Endothelial cell of umbilical vein (primary cell): ENCODE measurements around the gene PSMB2. TPM values are rescaled to one million over a fixed set of nuclear protein-coding genes. Genes with fewer than 3 reads are reported as not detected.

ENCODE experiments used
- BruUV-seq: library from RNA; stranded (reverse); fragments of 400-500 nt; replicated peaks from 2 replicates; lab custom pipeline; 2021; lab: Mats Ljungman, UMichigan
- CTCF ChIA-PET: fragments of 300-600, 350-600 bp; sonication (Branson Sonifier 250); formaldehyde crosslinking; loops from one replicate; lab custom pipeline; 2021; ENCODE audit warnings: antibody characterized with exemption, inconsistent platforms; lab: Charles Lee
- POLR2A ChIA-PET: fragments of 300-600, 350-600 bp; sonication (Branson Sonifier 250); formaldehyde crosslinking; loops from one replicate; lab custom pipeline; 2021; ENCODE audit warnings: antibody characterized with exemption, inconsistent platforms; lab: Charles Lee
- DNase-seq: peaks from one replicate; pipeline ENCODE4 v3.0.0-alpha.2; 2011; ENCODE audit warnings: low read depth, low spot score
- FAIRE-seq: peaks from 2 replicates; lab custom pipeline; 2011; peaks lifted over from hg19 to GRCh38; lab: Jason Lieb, UNC
- H2AFZ ChIP-seq: 2 replicates; pipeline ENCODE4 v1.6.0; 2012; ENCODE audit warnings: low read depth, low read length, control low read depth, inconsistent platforms
- H3K27ac ChIP-seq: 2 replicates; pipeline ENCODE4 v1.5.1; 2011; ENCODE audit warnings: low read depth, mild to moderate bottlenecking, control low read depth, low read length, moderate library complexity; ENCODE audit not compliant: insufficient read depth
- H3K27me3 ChIP-seq, 2 experiments: 2 replicates each; pipeline versions ENCODE4 v1.6.0 to v1.6.1; 2011; ENCODE audit warnings: low read length in 2 of 2, mixed read lengths in 1 of 2; ENCODE audit not compliant: control insufficient read depth in 2 of 2, insufficient read depth in 2 of 2
- H3K36me3 ChIP-seq, 2 experiments: 2 replicates in 1 of 2; 3 replicates in 1 of 2; pipeline ENCODE4 v1.5.1; 2011; ENCODE audit warnings: low read length in 2 of 2, mild to moderate bottlenecking in 1 of 2, moderate library complexity in 1 of 2; ENCODE audit not compliant: control insufficient read depth in 2 of 2, insufficient read depth in 2 of 2; ENCODE audit errors: extremely low read depth in 1 of 2
- H3K4me1 ChIP-seq: 3 replicates; pipeline ENCODE4 v1.5.1; 2011; ENCODE audit warnings: mild to moderate bottlenecking, low read length; ENCODE audit not compliant: control insufficient read depth, insufficient read depth; ENCODE audit errors: extremely low read depth
- H3K4me2 ChIP-seq: 2 replicates; pipeline ENCODE4 v1.6.1; 2011; ENCODE audit warnings: low read length, control low read depth, mixed read lengths; ENCODE audit not compliant: insufficient read depth
- H3K4me3 ChIP-seq, 3 experiments: fragments of 200-600 bp in 1 of 3; sonication (generic), shearing (Covaris generic) in 1 of 3; replicated peaks in 1 of 3; 2 replicates each; pipeline ENCODE4 v1.5.1; 2011 to 2016; ENCODE audit warnings: control low read depth in 3 of 3, low read length in 3 of 3, mild to moderate bottlenecking in 2 of 3, inconsistent platforms in 1 of 3, low read depth in 1 of 3, moderate library complexity in 1 of 3; ENCODE audit not compliant: insufficient read depth in 1 of 3
- H3K79me2 ChIP-seq: 2 replicates; pipeline ENCODE4 v1.6.0; 2012; ENCODE audit warnings: low read length, inconsistent platforms; ENCODE audit not compliant: control insufficient read depth, insufficient read depth
- H3K9ac ChIP-seq: replicated peaks from 2 replicates; pipeline ENCODE3; 2011; ENCODE audit warnings: low read length, control low read depth; ENCODE audit not compliant: insufficient read depth; ENCODE audit errors: extremely low read depth
- H3K9me1 ChIP-seq: replicated peaks from 3 replicates; pipeline ENCODE4 v1.6.0; 2011; ENCODE audit warnings: mild to moderate bottlenecking, low read length; ENCODE audit not compliant: control insufficient read depth, insufficient read depth; ENCODE audit errors: extremely low read depth
- H3K9me3 ChIP-seq: replicated peaks from 2 replicates; pipeline ENCODE4 v1.5.1; 2012; ENCODE audit warnings: low read length, inconsistent platforms; ENCODE audit not compliant: control insufficient read depth, insufficient read depth
- H4K20me1 ChIP-seq: replicated peaks from 2 replicates; pipeline ENCODE3; 2011; ENCODE audit warnings: mild to moderate bottlenecking, low read length; ENCODE audit not compliant: control insufficient read depth, insufficient read depth; ENCODE audit errors: extremely low read depth
- CTCF ChIP-seq, 2 donors: IDR thresholded peaks; 1 replicate in 1 of 2; 2 replicates in 1 of 2; pipeline ENCODE4 v1.5.1; 2011; ENCODE audit warnings: low read length in 2 of 2, mild to moderate bottlenecking in 2 of 2, moderate library complexity in 2 of 2, control low read depth in 1 of 2, inconsistent platforms in 1 of 2, low read depth in 1 of 2; ENCODE audit not compliant: insufficient read depth in 1 of 2; ENCODE audit errors: extremely low read depth in 1 of 2
- EZH2 ChIP-seq: IDR thresholded peaks from 2 replicates; pipeline ENCODE4 v1.6.1; 2012; ENCODE audit warnings: borderline replicate concordance, low read depth, mild to moderate bottlenecking, moderate library complexity, low read length, inconsistent platforms; ENCODE audit not compliant: severe bottlenecking
- FOS ChIP-seq: IDR thresholded peaks from 2 replicates; pipeline ENCODE4 v1.6.1; 2011; ENCODE audit warnings: mild to moderate bottlenecking, low read length, moderate library complexity, borderline replicate concordance; ENCODE audit not compliant: insufficient read depth
- GATA2 ChIP-seq: IDR thresholded peaks from 2 replicates; pipeline ENCODE4 v1.7.0; 2011; ENCODE audit warnings: low read depth, mild to moderate bottlenecking, moderate library complexity, mixed read lengths, low read length; ENCODE audit not compliant: insufficient read length, insufficient read depth
- JUN ChIP-seq: IDR thresholded peaks from 2 replicates; pipeline ENCODE4 v1.6.1; 2011; ENCODE audit warnings: borderline replicate concordance, low read depth; ENCODE audit not compliant: insufficient read length, insufficient read depth
- MAX ChIP-seq: IDR thresholded peaks from 2 replicates; pipeline ENCODE4 v1.6.1; 2011; ENCODE audit not compliant: insufficient read depth, insufficient read length
- MYC ChIP-seq: IDR thresholded peaks from one replicate; pipeline ENCODE4 v1.6.1; 2011; ENCODE audit warnings: mild to moderate bottlenecking, low read depth, low read length
- POLR2A ChIP-seq: IDR thresholded peaks from 2 replicates; pipeline ENCODE4 v1.6.1; 2012; ENCODE audit warnings: low read depth, mild to moderate bottlenecking, control low read depth, low read length
- POLR2AphosphoS5 ChIP-seq: IDR thresholded peaks from 2 replicates; pipeline ENCODE4 v1.6.1; 2012; ENCODE audit warnings: low read depth, mild to moderate bottlenecking, control low read depth, low read length, moderate library complexity; ENCODE audit not compliant: insufficient read depth
- dilution Hi-C: fragments of 300-500 bp; cut with MboI; formaldehyde crosslinking; loops from one replicate; pipeline ENCODE4 v1.15.0; 2019; ENCODE audit warnings: low sequenced_read_pairs; ENCODE audit not compliant: extremely low pct_ligation_motif_present
- intact Hi-C: fragments of 100-400 bp; cut with micrococcal nuclease; formaldehyde crosslinking; loops from one replicate; pipeline ENCODE4 v1.10.0; 2022
- polyA plus RNA-seq, 4 experiments: library from polyadenylated mRNA; depleted of rRNA in 3 of 4; stranded (reverse) in 3 of 4; unstranded in 1 of 4; fragments of >200 nt; gene quantifications; 2 replicates each; pipeline versions ENCODE4 v1.2.1 to v1.2.3, GENCODE V29; 2011 to 2012; ENCODE audit warnings: missing spikeins in 1 of 4
- total RNA-seq: library from RNA; stranded (reverse); gene quantifications from 2 replicates; pipeline ENCODE4 v1.2.3, GENCODE V29; 2021

PSMB2 gene
- total and polyA plus RNA-seq, 2 donors (not counting 3 experiments of a cell fraction or from before 2014, with no cell fraction given), result 93.6 to 118 TPM

- ChIA-PET CTCF (interaction anchor here (1.0 to 1.4 kb wide), 2 partner anchors 27 to 30 kb away, joined by 3 read pairs; no protein-coding TSS in a partner anchor), POLR2A (no interaction called here)
- H2AFZ ChIP-seq, result no peak overlapping the region
- no peak overlapping the region for H3K9ac ChIP-seq
- no peaks in the 10 kb centered on the region for H3K79me2 ChIP-seq
- no peaks in the 10 kb centered on the region for H4K20me1 ChIP-seq
- dilution Hi-C loops (no loop called here), intact Hi-C loops (no loop called here)
- peaks cover 25 to 37% of the 10 kb centered on the region in 2 experiments for H3K27me3 ChIP-seq
- H3K36me3 ChIP-seq, result no peaks in the 10 kb centered on the region
- no peak overlapping the region for H3K4me3 ChIP-seq
- H3K9me3 ChIP-seq, result no peaks in the 10 kb centered on the region
- H3K4me2 ChIP-seq, result no peak overlapping the region
- no peak overlapping the region for H3K27ac ChIP-seq
- FAIRE-seq, result no peak
- no TSS peak for BruUV-seq
- H3K9me1 ChIP-seq, result no peaks in the 10 kb centered on the region
- TF ChIP-seq GATA2 (no peak), CTCF (IDR thresholded peaks at IDR 0.05; ENCODE audit: extremely low read depth in 1 of 2, insufficient read depth in 1 of 2, low read depth in 1 of 2, low read length in 2 of 2) (no peak), POLR2AphosphoS5 (no peak), FOS (no peak), JUN (no peak), MAX (no peak), POLR2A (no peak), EZH2 (no peak), MYC (no peak)
- no peak for DNase-seq
- H3K4me1 ChIP-seq, result no peaks in the 10 kb centered on the region
These were observed 9.1 kb upstream of the PSMB2 start for GRCh38 chr1:35650416-35650815.
